ENCODE results near the gene MED7. TPM values are rescaled to one million over a fixed set of nuclear protein-coding genes. Genes with fewer than 3 reads are reported as not detected.
"Not testable (repeated sequence)": the region's sequence is repeated elsewhere in the genome, so short reads cannot be mapped to it uniquely, and the experiment has no call there.

MED7 gene
- total and polyA plus RNA-seq, 11 donors: 6.9 to 11.0 (median 9.6) TPM

GRCh38 chr5:157187046-157187754 is 44.5 kb upstream of the MED7 start:
- H3K4me3 ChIP-seq: peak overlapping the region in 1 of 12 donors; percentile 20
- no peak for DNase-seq
- 58 to 68% (median 64%) methylated on average over 5 of the region's 5 CpGs for WGBS, 4 donors
- no peaks in the 10 kb centered on the region for H3K4me1 ChIP-seq
- no peaks in the 10 kb centered on the region for H3K36me3 ChIP-seq
- peaks cover 0 to 4% (median 0%) of the 10 kb centered on the region in 12 donors for H3K9me3 ChIP-seq
- H3K27ac ChIP-seq: peak overlapping the region in 1 of 12 donors; percentile 17
- peaks cover 0 to 8% (median 0%) of the 10 kb centered on the region in 9 donors for H3K27me3 ChIP-seq
- TF ChIP-seq CTCF (IDR thresholded peaks at IDR 0.05): no peak
- no peak for TF ChIP-seq POLR2A (IDR thresholded peaks at IDR 0.05)
- intact Hi-C loops (cut with DNase I): no loop called here
- no peak for ATAC-seq

GRCh38 chr5:157186309-157187045 is 43.8 kb upstream of the MED7 start:
- DNase-seq (no peak), ATAC-seq (no peak)
- 78 to 85% (median 83%) methylated on average over 12 of the region's 12 CpGs for WGBS, 4 donors
- peak overlapping the region in 1 of 12 donors; percentile 20 for H3K4me3 ChIP-seq
- TF ChIP-seq CTCF (IDR thresholded peaks at IDR 0.05): no peak
- no peak for TF ChIP-seq POLR2A (IDR thresholded peaks at IDR 0.05)
- peaks cover 0 to 8% (median 0%) of the 10 kb centered on the region in 9 donors for H3K27me3 ChIP-seq
- intact Hi-C loops (cut with DNase I): no loop called here
- peaks cover 0 to 4% (median 0%) of the 10 kb centered on the region in 12 donors for H3K9me3 ChIP-seq
- H3K4me1 ChIP-seq: no peaks in the 10 kb centered on the region
- H3K27ac ChIP-seq: no peak overlapping the region
- H3K36me3 ChIP-seq: no peaks in the 10 kb centered on the region

GRCh38 chr5:157185122-157185521 is 42.5 kb upstream of the MED7 start:
- H3K27me3 ChIP-seq; H3K27ac ChIP-seq; intact Hi-C loops (cut with DNase I); ATAC-seq; DNase-seq; H3K9me3 ChIP-seq; H3K4me1 ChIP-seq; H3K36me3 ChIP-seq: not testable (repeated sequence)
- WGBS, 4 donors: 92 to 95% (median 92%) methylated on average over 6 of the region's 6 CpGs
- peak overlapping the region in 1 of 12 donors; percentile 56 for H3K4me3 ChIP-seq

GRCh38 chr5:157184117-157184670 is 41.5 kb upstream of the MED7 start:
- intact Hi-C loops (cut with DNase I): no loop called here
- Histone ChIP-seq H3K9me3 (peaks cover 0 to 4% (median 0%) of the 10 kb centered on the region in 12 donors), H3K4me3 (peak overlapping the region in 1 of 12 donors; percentile 56), H3K27ac (peak overlapping the region in 1 of 12 donors; percentile 18), H3K27me3 (peaks cover 0 to 8% (median 0%) of the 10 kb centered on the region in 9 donors), H3K4me1 (no peaks in the 10 kb centered on the region), H3K36me3 (no peaks in the 10 kb centered on the region)
- TF ChIP-seq POLR2A (IDR thresholded peaks at IDR 0.05): no peak
- no peak for TF ChIP-seq CTCF (IDR thresholded peaks at IDR 0.05)
- ATAC-seq (no peak), DNase-seq (no peak)
- whole genome bisulfite sequencing, 4 donors: 80 to 87% (median 86%) methylated on average over 8 of the region's 8 CpGs

Measured in heart left ventricle (tissue), 16 donors.